Measurements from ENCODE around the gene MILR1. TPM values are rescaled to one million over a fixed set of nuclear protein-coding genes. Genes with fewer than 3 reads are reported as not detected.
A peak's percentile ranks its signal among the peaks of the same experiment; 100 is the strongest.
"Not testable (repeated sequence)": the region's sequence is repeated elsewhere in the genome, so short reads cannot be mapped to it uniquely, and the experiment has no call there.

The MILR1 gene
- polyA plus RNA-seq, 1 donor: 6.2 TPM

- H3K36me3 ChIP-seq (ENCODE audit: control insufficient read depth, insufficient read depth, low read length): no peaks in the 10 kb centered on the region
- no peaks in the 10 kb centered on the region for H3K9me3 ChIP-seq (ENCODE audit: control insufficient read depth, low read depth, low read length)
- no peak for DNase-seq
- no peaks in the 10 kb centered on the region for H3K27me3 ChIP-seq (ENCODE audit: control insufficient read depth, insufficient read depth, low read length)
- no peak overlapping the region for H3K4me3 ChIP-seq (ENCODE audit: low read length)
- no CpG with 5 or more reads among the region's 1 CpG for WGBS (ENCODE audit: insufficient coverage, low lambda C conversion rate)
- no peak overlapping the region for H3K27ac ChIP-seq (ENCODE audit: low read length)
- no peaks in the 10 kb centered on the region for H3K4me1 ChIP-seq (ENCODE audit: control insufficient read depth, insufficient read depth, low read length)
Observed at GRCh38 chr17:64428406-64428805, 20.5 kb upstream of the MILR1 start.

- H3K4me3 ChIP-seq (ENCODE audit: low read length); H3K4me1 ChIP-seq (ENCODE audit: control insufficient read depth, insufficient read depth, low read length); H3K9me3 ChIP-seq (ENCODE audit: control insufficient read depth, low read depth, low read length); H3K36me3 ChIP-seq (ENCODE audit: control insufficient read depth, insufficient read depth, low read length); H3K27me3 ChIP-seq (ENCODE audit: control insufficient read depth, insufficient read depth, low read length); DNase-seq; H3K27ac ChIP-seq (ENCODE audit: low read length): not testable (repeated sequence)
- no CpG with 5 or more reads among the region's 2 CpGs for WGBS (ENCODE audit: insufficient coverage, low lambda C conversion rate)
Observed at GRCh38 chr17:64430036-64430435, 18.9 kb upstream of the MILR1 start.

GRCh38 chr17:64431534-64431933 is 17.4 kb upstream of the MILR1 start:
- Histone ChIP-seq H3K27me3 (ENCODE audit: control insufficient read depth, insufficient read depth, low read length) (no peaks in the 10 kb centered on the region), H3K4me3 (ENCODE audit: low read length) (no peak overlapping the region), H3K27ac (ENCODE audit: low read length) (no peak overlapping the region), H3K4me1 (ENCODE audit: control insufficient read depth, insufficient read depth, low read length) (no peaks in the 10 kb centered on the region), H3K36me3 (ENCODE audit: control insufficient read depth, insufficient read depth, low read length) (no peaks in the 10 kb centered on the region), H3K9me3 (ENCODE audit: control insufficient read depth, low read depth, low read length) (peaks cover 6% of the 10 kb centered on the region)
- DNase-seq: no peak
- 93% methylated on average over 3 of the region's 6 CpGs for WGBS (ENCODE audit: insufficient coverage, low lambda C conversion rate)

- H3K27ac ChIP-seq (ENCODE audit: low read length): no peak overlapping the region
- peaks cover 24% of the 10 kb centered on the region for H3K9me3 ChIP-seq (ENCODE audit: control insufficient read depth, low read depth, low read length)
- no peaks in the 10 kb centered on the region for H3K4me1 ChIP-seq (ENCODE audit: control insufficient read depth, insufficient read depth, low read length)
- H3K27me3 ChIP-seq (ENCODE audit: control insufficient read depth, insufficient read depth, low read length): no peaks in the 10 kb centered on the region
- no CpG with 5 or more reads among the region's 5 CpGs for WGBS (ENCODE audit: insufficient coverage, low lambda C conversion rate)
- H3K36me3 ChIP-seq (ENCODE audit: control insufficient read depth, insufficient read depth, low read length): no peaks in the 10 kb centered on the region
- no peak overlapping the region for H3K4me3 ChIP-seq (ENCODE audit: low read length)
- DNase-seq: no peak
Observed at GRCh38 chr17:64437944-64438525, 10.9 kb upstream of the MILR1 start.

- H3K27me3 ChIP-seq (ENCODE audit: control insufficient read depth, insufficient read depth, low read length); H3K36me3 ChIP-seq (ENCODE audit: control insufficient read depth, insufficient read depth, low read length); H3K4me3 ChIP-seq (ENCODE audit: low read length); H3K27ac ChIP-seq (ENCODE audit: low read length); H3K4me1 ChIP-seq (ENCODE audit: control insufficient read depth, insufficient read depth, low read length); DNase-seq: not testable (repeated sequence)
- peaks cover 20% of the 10 kb centered on the region for H3K9me3 ChIP-seq (ENCODE audit: control insufficient read depth, low read depth, low read length)
- WGBS (ENCODE audit: insufficient coverage, low lambda C conversion rate): no CpG with 5 or more reads among the region's 1 CpG
Observed at GRCh38 chr17:64439521-64439920, 9.4 kb upstream of the MILR1 start.

- Histone ChIP-seq H3K27ac (ENCODE audit: low read length) (no peak overlapping the region), H3K4me1 (ENCODE audit: control insufficient read depth, insufficient read depth, low read length) (no peaks in the 10 kb centered on the region), H3K27me3 (ENCODE audit: control insufficient read depth, insufficient read depth, low read length) (no peaks in the 10 kb centered on the region), H3K9me3 (ENCODE audit: control insufficient read depth, low read depth, low read length) (peaks cover 19% of the 10 kb centered on the region), H3K4me3 (ENCODE audit: low read length) (no peak overlapping the region), H3K36me3 (ENCODE audit: control insufficient read depth, insufficient read depth, low read length) (no peaks in the 10 kb centered on the region)
- DNase-seq: no peak
- WGBS (ENCODE audit: insufficient coverage, low lambda C conversion rate): no CpG with 5 or more reads among the region's 2 CpGs
Observed at GRCh38 chr17:64439956-64440355, 9.0 kb upstream of the MILR1 start.

GRCh38 chr17:64441772-64442540 is 7.0 kb upstream of the MILR1 start:
- Histone ChIP-seq H3K36me3 (ENCODE audit: control insufficient read depth, insufficient read depth, low read length) (no peaks in the 10 kb centered on the region), H3K4me3 (ENCODE audit: low read length) (no peak overlapping the region), H3K4me1 (ENCODE audit: control insufficient read depth, insufficient read depth, low read length) (no peaks in the 10 kb centered on the region), H3K27me3 (ENCODE audit: control insufficient read depth, insufficient read depth, low read length) (no peaks in the 10 kb centered on the region), H3K9me3 (ENCODE audit: control insufficient read depth, low read depth, low read length) (peaks cover 17% of the 10 kb centered on the region), H3K27ac (ENCODE audit: low read length) (no peak overlapping the region)
- WGBS (ENCODE audit: insufficient coverage, low lambda C conversion rate): no CpG with 5 or more reads among the region's 10 CpGs
- DNase-seq: peak; percentile 25 to 30

- Histone ChIP-seq H3K36me3 (ENCODE audit: control insufficient read depth, insufficient read depth, low read length) (no peaks in the 10 kb centered on the region), H3K27me3 (ENCODE audit: control insufficient read depth, insufficient read depth, low read length) (no peaks in the 10 kb centered on the region), H3K4me3 (ENCODE audit: low read length) (no peak overlapping the region), H3K4me1 (ENCODE audit: control insufficient read depth, insufficient read depth, low read length) (no peaks in the 10 kb centered on the region), H3K9me3 (ENCODE audit: control insufficient read depth, low read depth, low read length) (peaks cover 13% of the 10 kb centered on the region), H3K27ac (ENCODE audit: low read length) (no peak overlapping the region)
- WGBS (ENCODE audit: insufficient coverage, low lambda C conversion rate): 100% methylated on average over 1 of the region's 3 CpGs
- no peak for DNase-seq
Observed at GRCh38 chr17:64442541-64442971, 6.4 kb upstream of the MILR1 start.

- 71% methylated on average over 1 of the region's 6 CpGs for WGBS (ENCODE audit: insufficient coverage, low lambda C conversion rate)
- no peak overlapping the region for H3K27ac ChIP-seq (ENCODE audit: low read length)
- H3K4me3 ChIP-seq (ENCODE audit: low read length): no peak overlapping the region
- H3K4me1 ChIP-seq (ENCODE audit: control insufficient read depth, insufficient read depth, low read length): no peaks in the 10 kb centered on the region
- no peaks in the 10 kb centered on the region for H3K36me3 ChIP-seq (ENCODE audit: control insufficient read depth, insufficient read depth, low read length)
- H3K27me3 ChIP-seq (ENCODE audit: control insufficient read depth, insufficient read depth, low read length): no peaks in the 10 kb centered on the region
- peaks cover 6% of the 10 kb centered on the region for H3K9me3 ChIP-seq (ENCODE audit: control insufficient read depth, low read depth, low read length)
- DNase-seq: no peak
Observed at GRCh38 chr17:64443086-64443760, 5.7 kb upstream of the MILR1 start.

- H3K9me3 ChIP-seq (ENCODE audit: control insufficient read depth, low read depth, low read length): no peaks in the 10 kb centered on the region
- H3K27ac ChIP-seq (ENCODE audit: low read length): no peak overlapping the region
- no peaks in the 10 kb centered on the region for H3K27me3 ChIP-seq (ENCODE audit: control insufficient read depth, insufficient read depth, low read length)
- WGBS (ENCODE audit: insufficient coverage, low lambda C conversion rate): no CpG with 5 or more reads among the region's 1 CpG
- H3K36me3 ChIP-seq (ENCODE audit: control insufficient read depth, insufficient read depth, low read length): no peaks in the 10 kb centered on the region
- no peaks in the 10 kb centered on the region for H3K4me1 ChIP-seq (ENCODE audit: control insufficient read depth, insufficient read depth, low read length)
- H3K4me3 ChIP-seq (ENCODE audit: low read length): no peak overlapping the region
- no peak for DNase-seq
Observed at GRCh38 chr17:64447526-64447925, 1.4 kb upstream of the MILR1 start.

Measured in large intestine (tissue), 3 donors.